Activated CD8-positive, alpha-beta memory T cell treated with anti-CD3 and anti-CD28 coated beads for 4 hours (primary cell): ENCODE results near the gene MGARP.
A peak's percentile ranks its signal among the peaks of the same experiment; 100 is the strongest.
"Not testable (repeated sequence)": the region's sequence is repeated elsewhere in the genome, so short reads cannot be mapped to it uniquely, and the experiment has no call there.

Experiments used
- DNase-seq, 2 donors: peaks; one replicate each; pipeline ENCODE4 v3.0.0-alpha.2; 2020; ENCODE audit warnings: low read depth in 2 of 2

MGARP gene

DNA sequence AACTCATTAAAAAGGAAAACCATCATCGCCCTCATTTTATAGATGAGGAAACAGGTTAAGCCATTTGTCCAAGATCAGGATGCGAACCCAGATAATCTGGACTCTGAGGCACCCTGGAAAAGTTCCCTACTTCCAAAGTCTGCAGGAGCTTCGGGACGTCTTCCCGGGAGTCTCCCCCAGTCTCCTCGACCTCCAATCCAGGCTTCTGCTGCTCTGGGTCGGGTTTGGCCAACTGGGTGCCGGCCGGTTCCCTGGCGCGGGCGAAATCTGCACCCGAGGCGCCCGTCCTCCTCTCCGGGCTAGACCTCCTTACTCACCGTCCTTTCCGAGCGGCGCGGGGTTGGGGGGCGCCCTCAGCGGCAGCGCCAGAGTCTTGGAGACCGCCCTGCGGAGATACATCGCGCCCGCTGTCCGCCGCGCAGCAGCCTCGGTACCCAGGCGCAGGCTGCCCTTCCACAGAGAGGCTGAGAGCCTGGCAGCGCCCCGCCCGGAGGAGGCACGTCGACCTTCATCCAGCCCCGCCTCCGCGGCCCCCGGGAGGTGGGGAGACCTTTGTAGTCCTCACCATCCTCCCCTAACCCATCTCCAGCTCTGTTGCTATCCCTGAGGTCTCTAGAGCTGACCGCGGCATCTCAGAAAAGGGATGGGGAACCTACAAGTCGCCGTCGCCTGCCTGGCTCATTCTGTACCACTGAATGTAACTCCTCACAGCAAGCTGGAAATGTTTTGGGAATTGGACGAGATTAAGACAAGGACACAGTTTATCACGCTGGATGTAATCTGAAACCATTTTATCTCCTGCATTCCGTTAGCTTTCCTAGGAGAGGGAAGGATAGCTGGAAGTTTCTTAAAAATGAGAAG is at the start of gene MGARP:
TSS of gene MGARP (minus strand) at position 466 of the 861 bp plus-strand sequence. CDS start at position 399, 67 bp downstream.
- no peak for DNase-seq

DNA sequence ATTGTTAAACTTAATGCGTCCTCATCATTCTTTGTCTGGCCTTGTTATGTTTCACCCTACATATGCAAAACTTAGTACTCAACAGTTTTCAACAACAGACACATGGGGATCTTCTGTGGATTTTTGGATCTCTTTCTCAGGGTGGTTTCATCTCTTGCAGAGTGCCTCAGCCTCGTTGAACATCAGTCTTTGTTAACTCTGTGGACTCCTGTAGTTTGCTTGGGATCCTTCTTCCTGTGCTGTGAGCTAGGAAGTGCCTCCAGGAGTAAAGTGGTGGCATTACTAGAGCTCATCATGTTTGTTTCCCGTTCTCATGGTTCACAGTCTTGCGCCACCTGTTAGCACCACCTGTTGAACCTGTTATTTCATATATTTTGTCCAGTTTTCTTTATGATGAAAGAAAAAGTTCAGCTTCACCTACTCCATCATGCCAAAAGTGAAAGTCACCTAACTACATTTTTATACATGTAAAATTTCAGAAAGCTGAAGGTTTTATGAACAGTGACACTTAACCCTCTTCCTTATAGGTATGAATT is 49.7 kb upstream of the MGARP start:
- DNase-seq = no peak

DNA sequence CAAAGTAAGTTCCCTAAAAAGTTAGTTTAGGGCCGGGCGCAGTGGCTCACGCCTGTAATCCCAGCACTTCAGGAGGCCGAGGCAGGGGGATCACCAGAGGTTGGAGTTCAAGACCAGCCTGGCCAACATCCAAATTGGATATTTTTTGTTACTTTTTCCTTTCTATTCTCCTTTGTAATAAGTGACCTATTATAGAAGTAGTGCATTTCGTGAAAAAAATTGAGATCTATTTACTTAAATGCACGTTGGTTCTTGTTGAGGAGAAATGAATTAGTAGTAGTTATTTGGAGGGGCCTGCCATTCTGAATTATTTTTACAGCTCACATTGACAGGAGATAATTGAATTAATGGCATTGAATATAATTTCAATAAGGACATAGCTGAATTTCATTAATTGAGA is 44.6 kb upstream of the MGARP start:
- DNase-seq = no peak

DNA sequence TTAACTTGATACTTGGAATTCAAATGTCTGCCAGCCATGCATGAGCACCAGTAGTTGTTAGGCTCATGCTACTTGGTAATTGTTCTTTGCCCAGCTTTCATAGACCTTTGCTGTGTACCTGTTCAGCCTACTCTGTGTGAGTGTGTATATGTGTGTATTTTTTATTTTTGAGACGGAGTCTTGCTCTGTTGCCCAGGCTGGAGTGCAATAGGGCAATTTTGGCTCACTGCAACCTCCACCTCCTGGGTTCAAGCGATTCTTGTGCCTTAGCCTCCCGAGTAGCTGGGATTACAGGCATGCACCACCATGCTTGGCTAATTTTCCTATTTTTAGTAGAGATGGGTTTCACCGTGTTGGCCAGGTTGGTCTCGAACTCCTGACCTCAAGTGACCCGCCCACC is 42.5 kb upstream of the MGARP start:
- DNase-seq = not testable (repeated sequence)

DNA sequence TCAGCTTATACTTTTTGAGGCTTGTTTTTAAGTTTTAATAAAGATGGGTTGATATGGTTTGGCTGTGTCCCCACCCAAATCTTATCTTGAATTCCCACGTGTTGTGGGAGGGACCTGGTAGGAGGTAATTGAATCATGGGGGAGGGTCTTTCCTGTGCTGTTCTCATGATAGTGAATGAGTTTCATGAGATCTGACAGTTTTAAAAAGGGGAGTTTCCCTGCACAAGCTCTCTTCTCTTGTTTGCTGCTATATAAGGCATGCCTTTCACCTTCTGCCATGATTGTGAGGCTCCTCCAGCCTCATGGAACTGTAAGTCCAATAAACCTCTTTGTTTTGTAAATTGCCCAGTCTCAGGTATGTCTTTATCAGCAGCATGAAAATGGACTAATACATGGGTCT is 42.0 kb upstream of the MGARP start:
- DNase-seq = not testable (repeated sequence)

DNA sequence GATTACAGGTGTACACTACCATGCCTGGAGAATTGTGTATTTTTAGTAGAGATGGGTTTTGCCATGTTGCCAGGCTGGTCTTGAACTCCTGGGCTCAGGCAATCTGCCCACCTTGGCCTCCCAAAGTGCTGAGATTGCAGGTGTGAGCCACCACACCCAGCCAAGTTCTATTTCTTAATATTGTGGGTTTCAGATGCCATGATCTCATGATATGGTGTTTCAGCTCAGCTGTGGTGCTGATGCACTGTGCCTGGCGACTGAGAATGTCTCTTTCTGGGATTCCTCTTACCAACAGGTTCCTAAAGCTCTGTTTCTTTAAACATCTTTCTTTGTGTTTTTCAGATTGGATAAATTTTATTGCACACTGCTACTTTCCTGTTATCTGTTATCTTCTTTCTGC is 39.5 kb upstream of the MGARP start:
- DNase-seq = no peak

DNA sequence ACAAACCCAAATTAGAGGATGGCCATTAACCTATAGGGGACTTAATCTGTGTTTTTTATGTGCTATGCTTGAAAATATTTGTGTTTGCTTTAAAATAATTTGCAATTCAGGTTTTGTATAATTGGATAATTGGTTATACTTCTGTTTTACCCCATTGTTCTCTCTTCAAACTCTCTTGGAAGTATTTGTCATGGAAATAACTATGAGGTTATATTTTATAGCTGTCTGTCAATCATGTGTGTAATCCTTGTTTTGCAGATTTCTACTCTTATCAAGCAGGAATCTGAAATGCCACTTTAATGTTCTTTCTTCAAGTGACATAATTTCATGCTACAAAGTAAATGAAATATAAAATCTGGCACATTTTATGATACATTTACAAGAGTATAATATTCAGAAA is 37.6 kb upstream of the MGARP start:
- no peak for DNase-seq

DNA sequence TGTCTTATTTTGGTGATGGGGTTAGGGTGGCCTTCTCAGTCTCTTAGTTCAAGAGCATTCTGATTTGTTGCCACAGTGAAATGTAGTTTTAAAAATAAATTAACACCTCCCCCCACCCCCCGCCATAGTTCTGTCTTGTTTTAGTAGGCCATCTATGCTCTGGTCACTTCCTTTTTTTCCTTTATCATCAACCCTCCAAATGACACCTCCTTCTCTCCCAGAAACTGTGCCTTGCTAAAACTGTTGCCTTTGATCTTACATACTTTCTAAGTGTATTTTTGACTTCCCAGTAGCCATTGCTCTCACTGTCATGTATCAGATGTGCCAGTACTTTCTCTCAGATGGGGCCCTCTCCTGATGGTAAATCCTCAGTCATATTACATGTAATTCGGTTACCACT is 36.7 kb upstream of the MGARP start:
- DNase-seq = no peak

DNA sequence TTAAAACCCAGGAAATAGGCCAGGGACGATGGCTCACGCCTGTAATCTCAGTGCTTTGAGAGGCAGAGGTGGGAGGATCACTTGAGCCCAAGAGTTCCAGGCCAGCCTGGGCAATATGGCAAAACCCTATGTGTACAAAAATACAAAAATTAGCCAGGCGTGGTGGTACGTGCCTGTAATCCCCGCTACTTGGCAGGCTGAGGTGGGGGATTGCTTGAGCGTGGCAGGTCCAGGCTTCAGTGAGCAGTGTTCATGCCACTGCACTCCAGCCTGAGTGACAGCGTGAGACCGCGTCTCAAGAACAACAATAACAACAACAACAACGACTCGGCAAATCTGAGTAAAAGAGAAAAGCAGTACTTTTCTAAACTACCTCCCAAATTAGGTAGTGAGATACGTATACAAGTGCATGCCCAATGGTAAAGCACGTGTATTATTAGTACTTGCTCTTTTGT is 35.2 kb upstream of the MGARP start:
- DNase-seq = no peak

DNA sequence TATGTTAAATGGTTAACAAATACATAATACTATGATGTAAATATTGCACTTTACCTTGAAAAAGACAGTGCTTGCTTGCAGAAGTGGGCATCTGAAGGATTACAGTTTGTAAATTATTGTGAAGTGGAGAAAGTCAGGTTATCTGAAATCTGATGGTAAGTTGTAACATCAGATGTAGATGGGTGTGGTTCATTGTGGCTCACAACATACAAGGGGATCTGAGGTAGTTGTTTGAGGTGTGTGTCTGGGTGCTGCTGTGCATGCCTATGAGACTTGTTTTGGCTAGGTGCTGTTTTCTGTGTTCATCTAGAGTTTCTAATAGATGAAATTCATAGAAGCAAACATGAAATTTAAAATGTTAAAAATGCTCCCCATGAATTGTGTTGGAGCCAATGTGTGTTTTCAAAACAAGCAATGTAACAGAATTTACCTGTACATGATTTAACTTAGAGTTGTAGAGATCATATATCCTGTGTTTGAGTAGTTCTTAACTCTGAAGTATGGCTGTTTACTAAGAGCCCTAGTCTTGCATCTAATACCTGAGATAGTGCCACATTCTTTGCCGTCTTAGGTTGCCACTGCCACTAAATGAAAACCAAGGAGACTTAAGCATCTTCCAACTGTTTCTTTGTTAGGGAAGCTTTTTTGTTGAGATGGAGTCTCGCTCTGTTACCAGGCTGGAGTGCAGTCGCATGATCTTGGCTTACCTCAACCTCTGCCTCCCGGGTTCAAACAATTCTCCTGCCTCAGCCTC is 34.2 kb upstream of the MGARP start:
- DNase-seq = no peak

DNA sequence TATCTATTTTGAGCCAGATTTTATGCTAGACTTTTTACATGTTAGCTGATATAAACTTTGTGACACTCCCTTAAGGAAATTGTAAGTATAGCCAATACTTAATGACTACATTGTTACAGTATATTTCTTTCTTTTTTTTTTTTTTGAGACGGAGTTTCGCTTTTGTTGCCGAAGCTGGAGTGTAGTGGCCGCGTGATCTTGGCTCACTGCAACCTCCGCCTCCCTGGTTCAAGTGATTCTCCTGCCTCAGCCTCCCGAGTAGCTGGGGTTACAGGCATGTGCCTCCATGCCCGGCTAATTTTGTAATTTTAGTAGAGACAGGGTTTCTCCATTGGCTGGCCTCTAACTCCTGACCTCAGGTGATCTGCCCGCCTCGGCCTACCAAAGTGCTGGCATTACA is 33.4 kb upstream of the MGARP start:
- not testable (repeated sequence) for DNase-seq

DNA sequence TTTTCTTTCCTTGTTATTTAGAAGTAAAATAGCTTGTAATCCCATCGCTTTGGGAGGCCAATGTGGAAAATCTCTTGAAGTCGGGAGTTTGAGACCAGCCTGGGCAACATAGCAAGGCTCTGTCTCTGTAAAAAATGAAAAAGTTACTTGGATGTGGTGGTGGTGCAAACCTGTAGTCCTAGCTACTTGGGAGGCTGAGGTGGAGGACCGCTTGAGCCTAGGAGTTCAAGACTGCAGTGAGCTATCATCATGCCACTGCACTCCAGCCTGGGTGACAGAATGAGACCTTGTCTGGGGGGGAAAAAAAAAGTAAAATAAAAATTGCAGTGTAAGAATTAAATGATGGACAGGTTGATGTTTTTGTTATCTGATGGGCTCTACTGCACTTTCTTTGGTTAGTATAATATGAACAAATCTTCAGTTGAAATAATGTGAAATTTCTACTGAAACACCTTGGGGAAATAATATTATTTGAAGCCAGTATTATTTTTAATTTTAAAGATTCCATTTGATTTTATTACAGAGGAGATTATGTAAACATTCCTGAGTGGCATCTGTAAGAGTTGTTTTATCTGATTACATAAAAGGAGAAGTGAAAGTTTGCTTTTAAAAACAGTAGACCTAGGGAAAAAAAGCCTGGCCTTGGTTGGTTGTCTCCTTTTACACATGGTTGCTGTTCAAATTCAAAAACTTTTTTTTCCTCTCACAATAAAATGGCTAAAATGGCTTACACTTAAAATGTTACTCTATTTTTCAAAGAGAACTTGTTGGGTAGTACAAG is 32.7 kb upstream of the MGARP start:
- no peak for DNase-seq

DNA sequence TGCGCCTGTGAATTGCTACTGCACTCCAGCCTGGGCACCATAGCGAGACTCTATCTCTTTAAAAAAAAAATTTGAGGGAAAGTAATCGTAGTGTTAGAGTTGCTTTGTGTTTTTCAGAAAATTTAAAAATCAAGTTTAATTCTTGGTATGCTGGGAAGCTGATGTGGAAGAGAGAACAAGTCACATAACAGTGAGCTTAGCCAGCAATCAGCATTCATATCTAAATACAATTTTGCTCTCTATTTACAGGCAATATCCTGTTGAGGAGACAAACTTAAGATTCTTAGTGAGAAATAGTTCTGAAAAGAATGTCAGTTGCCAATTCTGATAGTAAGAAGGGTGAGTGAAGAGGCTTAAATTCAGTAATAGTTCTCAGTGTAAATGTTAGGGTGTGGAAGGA is 31.9 kb upstream of the MGARP start:
- DNase-seq = no peak

DNA sequence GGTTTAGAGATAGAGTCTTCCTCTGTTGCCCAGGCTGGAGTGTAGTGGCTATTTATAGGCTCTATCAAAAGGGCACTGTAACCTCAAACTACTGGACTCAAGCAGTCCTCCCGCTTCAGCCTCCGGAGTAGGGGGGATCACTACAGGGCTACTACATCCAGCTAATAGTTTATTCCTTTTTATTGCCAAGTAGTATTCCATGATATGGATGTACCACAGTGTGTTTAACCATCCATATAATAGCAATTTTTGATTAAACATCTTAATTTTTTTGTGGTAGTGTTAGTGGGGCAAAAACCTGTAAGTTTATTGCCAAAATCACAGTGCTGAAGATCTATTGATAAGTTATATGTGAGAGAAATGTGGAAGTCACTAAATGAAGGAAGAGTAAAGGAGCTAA is 24.9 kb upstream of the MGARP start:
- DNase-seq = no peak

DNA sequence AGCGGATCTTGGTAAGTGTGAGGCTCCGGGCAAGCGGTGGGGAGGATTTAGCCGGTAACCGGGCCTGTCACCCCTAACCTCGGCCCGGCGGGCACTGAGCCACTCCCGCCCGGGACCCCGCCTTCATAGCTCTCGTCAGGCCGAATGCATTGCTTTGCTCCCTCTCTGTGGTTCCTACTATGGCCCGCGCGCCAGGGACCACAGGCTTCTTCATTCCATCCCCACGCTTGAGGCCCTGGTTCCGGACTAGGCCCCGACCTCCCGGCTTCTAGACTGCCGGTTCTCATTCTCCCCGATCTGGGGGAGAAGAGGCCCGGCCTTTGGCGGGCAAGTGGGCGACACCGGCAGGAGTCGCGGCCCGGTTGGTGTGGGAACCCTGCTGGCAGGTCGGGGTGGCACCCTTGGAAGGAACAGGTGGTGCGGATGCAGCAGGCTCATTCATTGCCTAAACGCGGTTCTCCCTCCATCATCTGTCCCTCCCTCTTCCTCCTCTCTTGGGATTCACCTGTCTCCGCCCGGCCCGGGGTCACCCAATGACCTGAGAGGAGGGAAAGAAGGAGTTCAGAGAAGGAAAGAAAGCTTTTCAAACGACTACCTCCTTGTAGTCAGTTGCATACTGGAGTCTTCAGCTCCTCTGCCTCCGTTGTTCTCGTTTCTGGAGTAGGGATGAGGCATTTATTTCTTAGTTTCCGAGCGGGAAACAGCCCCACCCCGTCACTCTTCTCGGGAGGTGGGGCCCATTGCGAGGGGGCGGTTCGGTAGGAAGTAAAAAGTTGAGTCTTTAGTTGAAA is 22.0 kb upstream of the MGARP start, which contains the start of gene NDUFC1:
TSS of gene NDUFC1 (minus strand) at position 657 of the 791 bp plus-strand sequence. CDS start 6,679 bp downstream, outside the sequence.
- DNase-seq = peak; percentile 18 to 24

DNA sequence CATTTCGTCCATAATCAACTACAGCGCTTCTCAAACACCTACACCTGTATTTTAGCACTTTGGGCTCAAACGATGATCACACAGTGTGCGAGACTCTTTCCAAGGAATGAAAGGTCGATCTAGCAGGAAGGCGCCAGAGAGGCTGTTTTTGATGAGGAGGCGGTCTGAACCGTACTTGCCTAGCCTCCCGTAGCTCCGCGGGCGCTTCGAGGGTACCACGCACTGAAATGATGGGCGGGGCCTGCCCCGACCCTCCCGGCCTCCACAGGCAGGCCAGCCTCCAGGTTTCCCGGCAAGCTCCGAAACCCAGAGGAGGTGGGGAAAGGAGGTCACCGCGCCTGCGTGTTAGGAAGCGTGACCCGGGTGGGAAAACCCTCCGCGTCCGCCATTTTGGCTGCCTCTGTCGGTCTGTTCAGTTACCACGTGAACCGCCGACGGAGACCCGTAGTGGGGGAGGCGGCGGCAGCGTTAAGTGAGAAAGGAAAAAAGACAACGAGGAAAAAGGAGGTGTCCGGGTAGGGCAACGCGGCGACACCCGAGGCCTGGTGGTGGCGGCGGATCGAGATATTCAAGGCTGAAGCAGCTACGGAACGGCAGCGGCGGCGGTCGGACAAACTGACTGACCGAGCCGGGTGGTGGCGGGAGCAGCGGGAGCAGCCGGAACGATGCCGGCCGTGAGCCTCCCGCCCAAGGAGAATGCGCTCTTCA is 21.2 kb upstream of the MGARP start, which contains the start of gene NAA15:
TSS of gene NAA15 (plus strand) at position 393 of the 708 bp plus-strand sequence. CDS start at position 666, 273 bp downstream.
- peak; percentile 96 to 97 for DNase-seq

DNA sequence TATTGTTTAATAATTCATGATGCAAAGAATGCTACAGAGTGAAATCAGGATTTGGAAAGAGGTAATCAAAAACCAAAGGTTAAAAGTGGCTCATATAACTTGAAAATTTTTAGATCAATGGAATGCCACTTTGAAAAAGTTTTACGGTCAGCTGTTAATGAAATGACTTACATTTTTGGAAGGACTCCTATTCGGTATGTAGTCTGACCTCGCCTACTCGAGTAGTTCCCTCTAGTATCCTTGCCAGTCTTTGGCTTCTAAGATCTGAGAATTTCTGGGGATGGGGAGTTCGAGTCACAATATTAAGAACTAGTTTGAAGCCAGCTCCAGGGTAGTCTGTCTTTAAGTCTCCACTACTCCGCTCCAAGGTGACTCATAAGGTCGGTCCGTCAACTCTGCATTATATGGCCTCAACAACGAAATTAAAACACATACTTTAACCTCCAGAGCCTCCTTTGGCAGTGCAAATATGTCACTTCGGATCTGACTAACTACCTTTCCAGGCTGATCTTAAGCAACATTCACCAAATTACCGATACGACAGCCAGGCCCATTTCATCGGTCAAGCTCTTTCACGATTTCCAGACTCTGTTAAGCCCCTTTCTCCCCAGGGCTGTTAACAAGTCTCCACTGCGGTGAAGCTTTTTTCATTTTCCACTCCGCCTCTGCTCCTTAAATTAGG is 20.5 kb upstream of the MGARP start:
- DNase-seq = no peak

DNA sequence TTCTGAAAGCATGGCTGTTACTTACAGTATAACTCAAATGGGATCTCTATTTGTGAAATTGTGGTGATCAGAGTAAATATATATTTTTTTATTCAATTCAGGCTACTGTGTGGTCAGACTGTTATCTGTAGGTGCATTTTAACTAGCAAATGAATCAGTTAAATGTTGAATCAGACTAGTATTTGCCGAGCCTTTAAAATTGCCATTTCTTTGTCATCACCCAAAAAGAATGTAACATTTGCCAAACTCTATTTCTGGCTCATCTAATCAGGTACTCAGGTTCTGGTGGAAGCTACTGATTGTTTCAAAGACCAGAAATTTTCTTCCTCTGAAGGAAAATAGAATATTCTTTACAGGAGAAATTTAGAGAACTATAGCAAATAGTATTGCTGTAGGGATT is 19.5 kb upstream of the MGARP start:
- DNase-seq = no peak

DNA sequence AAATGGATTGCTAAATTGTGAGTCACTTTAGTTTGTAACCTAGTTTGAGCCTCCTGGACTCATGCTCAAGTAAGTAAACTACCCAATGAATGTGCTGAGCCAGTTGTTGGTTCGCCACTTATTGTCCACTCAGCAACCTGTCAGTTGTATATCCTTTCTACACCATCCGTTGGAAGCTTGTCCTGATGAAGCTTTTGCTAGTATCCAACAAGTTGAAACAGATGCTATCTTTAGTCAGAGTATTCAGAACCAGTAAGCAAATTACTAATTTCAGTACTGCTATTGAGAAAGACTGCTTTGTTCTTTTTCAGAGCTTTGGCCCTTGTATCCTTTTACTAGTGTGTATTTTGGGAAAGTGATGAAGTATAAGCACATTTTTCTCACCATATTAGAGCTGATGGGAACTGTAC is 17.0 kb upstream of the MGARP start:
- no peak for DNase-seq

DNA sequence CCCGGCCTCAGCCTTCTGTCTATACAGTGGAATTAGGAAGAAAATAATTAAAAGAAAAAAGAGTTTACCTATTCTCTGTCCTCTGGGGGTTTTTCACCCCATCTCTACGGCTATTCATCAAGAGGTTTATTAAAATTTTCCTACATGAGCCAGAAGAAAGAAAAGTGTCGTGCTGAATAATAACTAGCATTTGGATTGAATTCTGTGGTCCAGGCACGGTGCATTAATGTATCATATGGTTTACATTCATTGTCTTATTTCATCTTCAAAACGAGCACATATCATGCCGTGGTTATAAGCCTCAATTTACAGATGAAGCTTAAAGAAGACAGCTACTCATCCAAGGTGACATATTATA is 15.9 kb upstream of the MGARP start:
- no peak for DNase-seq
